Head of caudate nucleus (tissue), 42 donors: Measurements from ENCODE around the gene FCER2.

Source experiments
- DNase-seq, 42 donors: peaks; one replicate each; pipeline versions ENCODE4 v3.0.0 to v3.0.0-alpha.2; 2020 to 2021; ENCODE audit warnings: mixed read lengths in 7 of 42
- intact Hi-C: fragments of 100-400 bp; cut with DNase I; formaldehyde crosslinking; loops from one replicate; pipeline ENCODE4 v1.15.0; 2022

Gene FCER2

DNA sequence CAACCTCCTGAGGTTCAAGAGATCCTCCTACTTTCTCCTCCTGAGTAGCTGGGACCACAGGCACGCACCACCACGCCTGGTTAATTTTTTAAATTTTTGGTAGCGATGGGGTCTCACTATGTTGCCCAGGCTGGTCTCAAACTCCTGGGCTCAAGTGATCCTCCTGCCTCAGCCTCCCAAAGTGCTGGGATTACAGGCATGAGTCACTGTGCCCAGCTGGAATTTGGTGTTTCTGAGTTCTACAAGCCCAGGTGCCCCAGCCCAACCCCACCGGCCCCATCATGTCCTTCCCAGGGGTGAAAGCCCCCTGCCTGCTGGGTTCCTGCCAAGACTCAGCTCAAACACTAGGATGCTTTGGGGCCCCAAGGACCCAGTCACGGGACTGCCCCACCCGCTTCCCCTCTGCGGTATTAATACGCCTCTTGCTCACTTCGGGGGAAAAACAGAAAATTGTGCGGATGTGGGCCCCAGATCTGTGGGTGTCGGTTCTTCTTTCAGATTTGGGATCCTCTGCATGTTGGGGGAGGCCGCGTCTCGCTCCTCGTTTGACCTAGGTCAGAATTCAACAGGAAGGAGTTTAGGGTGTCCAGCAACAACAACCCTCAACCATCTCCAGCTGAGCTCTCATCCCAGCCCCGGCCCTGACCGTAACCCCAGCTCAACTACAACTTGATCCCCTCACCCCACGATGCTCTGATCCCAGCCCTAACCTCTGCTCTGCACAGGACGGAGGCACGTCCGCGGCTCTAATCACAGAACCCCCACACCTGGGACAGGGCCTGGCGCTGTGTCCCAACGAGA lies 3.7 kb upstream of the FCER2 start:
- DNase-seq = peak in 14 of 42 donors; percentile 2 to 44 (median 12)
- intact Hi-C loops = no loop called here

DNA sequence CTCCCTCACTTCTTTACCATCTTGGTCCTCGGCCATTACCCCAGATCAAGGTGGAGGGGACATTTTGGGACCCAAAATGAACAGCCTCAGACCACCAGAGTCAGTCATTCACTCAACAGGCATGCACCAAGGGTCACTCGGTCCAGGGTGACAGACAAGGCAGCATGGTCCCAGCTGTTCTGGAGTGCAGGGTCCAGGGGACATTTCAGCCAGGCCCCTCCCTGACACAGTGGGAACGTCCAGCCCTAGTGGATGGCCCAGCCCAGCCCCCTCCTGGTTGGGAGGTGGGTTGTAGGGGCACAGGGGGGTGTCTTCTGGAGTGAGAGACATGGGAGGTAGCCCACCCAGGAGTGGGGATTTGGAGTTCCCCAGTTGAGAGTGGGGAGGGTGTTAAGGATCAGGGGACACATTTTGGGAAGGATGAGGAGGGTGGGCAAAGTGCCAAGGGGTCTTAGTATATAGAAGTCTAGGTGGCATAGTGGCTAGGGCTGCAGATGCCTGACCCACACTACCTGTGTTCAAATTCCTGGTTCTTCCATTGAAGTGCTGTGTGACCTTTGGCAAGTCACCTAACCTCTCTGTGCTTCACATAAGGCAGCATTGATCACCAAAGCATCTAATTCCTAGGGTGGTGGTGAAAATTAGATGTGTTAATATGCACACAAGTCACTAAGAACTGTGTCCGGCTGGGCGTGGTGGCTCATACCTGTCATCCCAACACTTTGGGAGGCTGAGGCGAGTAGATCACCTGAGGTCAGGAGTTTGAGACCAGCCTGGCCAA lies 2.5 kb upstream of the FCER2 start:
- intact Hi-C loops = no loop called here
- DNase-seq = no peak

DNA sequence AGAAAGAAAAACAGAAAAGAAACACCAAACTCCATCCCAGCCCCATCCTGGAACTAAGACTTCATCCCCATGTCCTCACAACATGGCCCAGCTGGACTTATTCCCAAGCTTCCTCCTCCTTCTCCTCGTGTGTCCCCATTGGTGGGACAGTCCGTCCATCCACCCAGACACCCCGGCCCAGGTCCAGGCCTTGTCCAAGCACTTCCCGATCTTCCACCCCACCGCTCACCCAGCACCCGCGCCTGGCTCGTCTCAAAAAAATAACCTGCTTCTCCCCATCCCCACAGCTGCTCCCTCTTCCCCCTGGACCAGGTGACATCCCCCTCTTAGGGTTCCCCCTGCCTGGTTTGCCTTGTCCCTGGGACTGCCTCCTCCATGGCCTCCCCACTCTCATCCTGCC lies 1.4 kb upstream of the FCER2 start:
- intact Hi-C loops = no loop called here
- DNase-seq = no peak

DNA sequence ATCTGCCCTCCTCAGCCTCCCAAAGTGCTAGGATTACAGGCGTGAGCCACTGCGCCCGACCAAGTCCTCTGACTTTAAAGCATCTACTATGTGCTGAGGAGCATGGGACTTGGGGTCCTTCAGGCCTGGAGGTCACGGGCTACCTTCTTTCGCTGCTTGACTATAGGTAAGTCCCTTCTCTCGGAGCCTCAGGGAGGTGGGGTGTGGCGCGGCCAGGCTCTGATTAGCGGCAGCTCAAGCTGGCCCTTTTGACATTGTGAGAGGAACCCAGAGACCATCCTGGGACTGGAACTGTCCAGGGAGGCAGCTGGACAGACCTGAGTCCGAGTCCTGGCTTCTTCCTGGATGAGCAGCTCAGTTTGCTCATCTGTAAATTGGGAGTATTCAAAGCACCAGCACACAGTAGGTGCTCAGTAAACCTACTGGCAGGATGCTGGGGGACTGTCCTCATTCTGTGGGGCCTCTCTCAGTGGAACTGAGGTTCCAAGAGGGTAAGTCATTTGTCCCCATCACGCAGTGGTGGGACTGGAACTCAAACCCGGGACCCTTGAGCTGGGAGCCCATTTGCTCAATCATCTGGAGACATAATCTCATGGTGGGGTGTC lies 780 bp downstream of the FCER2 start:
- intact Hi-C loops = no loop called here
- DNase-seq = no peak

DNA sequence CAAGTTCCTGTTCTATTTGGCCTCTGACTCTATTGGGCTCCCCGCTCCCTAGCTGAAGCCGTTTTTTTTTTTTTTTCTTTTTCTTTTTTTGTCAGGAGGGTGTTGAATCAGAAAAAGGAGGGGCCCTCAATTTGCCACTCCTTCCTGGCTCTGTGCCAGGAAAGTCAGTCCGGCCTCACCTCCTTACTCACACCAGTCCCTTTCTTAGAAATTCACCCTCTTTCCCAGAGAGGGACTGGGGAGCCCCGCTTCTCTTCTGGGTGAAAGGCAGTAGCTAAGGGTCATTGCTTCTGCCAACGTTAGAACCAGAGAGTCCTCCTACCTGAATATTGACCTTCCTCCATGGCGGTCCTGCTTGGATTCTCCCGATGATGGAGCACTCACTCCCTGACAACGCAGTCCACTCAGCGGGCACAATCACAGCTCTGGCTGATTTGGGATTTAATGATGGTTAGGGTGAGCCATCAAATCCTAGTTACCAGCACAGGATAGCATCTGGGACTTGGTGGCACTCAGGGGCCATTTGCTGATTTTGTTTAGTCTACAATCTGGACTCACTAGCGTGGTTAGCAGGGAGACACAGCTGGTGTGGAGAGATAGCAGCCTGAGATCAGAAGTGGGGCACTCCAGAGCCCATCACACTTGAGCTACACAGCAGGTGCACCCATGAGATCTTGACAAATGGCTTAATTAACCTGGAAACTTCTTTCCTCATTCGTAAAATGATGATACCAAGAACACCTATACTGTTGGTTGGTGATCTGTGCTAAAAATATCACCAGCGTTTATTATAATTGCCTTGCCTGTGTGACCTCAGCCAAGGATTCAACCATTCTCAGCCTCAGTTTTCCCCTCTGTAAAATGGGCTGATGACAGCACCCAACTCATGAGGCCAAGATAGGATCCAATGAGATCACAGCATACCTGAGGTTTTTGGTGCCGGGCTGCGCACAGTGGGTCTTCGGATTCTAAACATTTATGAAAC lies 2.2 kb downstream of the FCER2 start:
- DNase-seq = no peak
- intact Hi-C loops = no loop called here

DNA sequence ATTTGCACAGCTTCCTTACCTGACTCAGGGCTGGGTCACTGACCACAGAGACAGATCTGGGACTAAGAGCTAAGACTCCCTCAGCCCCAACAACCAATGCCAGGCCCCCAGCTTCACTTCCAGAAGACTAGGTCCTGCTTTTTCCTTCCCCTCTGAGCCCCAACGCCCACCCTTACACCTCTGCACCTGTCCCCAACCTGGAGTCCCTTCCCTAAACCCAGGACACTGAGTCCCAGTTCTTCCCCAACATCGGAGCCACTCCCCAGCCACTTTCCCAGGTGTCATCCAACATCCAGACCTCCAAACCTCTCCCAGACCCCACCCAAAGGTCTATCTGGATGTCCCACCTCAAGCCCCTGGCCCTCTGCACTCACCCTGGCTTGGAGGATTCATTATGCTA lies 2.9 kb downstream of the FCER2 start:
- intact Hi-C loops = no loop called here

DNA sequence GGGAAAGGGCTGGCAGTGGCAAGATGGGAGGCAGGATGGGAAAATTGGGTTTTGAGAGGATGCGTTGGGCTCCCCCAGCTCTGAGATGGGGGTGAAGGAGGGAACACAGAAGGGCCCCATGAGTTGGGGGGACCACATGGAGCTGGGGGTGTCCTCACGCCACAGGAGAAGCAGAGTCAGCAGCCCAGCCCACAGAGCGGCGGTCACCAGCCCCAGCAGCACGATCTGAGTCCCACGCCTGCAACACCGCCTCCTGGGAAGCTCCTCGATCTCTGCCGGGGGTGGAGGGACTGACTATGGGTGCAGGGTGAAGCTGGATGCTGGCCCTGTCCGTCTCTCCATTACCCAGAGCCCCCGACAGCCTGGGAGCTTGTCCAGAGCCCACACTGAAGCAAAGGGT lies 3.3 kb downstream of the FCER2 start:
- intact Hi-C loops = no loop called here
- DNase-seq = no peak

More for the DNA sequence above, 2.9 kb downstream of the FCER2 start:
- DNase-seq = no peak

DNA sequence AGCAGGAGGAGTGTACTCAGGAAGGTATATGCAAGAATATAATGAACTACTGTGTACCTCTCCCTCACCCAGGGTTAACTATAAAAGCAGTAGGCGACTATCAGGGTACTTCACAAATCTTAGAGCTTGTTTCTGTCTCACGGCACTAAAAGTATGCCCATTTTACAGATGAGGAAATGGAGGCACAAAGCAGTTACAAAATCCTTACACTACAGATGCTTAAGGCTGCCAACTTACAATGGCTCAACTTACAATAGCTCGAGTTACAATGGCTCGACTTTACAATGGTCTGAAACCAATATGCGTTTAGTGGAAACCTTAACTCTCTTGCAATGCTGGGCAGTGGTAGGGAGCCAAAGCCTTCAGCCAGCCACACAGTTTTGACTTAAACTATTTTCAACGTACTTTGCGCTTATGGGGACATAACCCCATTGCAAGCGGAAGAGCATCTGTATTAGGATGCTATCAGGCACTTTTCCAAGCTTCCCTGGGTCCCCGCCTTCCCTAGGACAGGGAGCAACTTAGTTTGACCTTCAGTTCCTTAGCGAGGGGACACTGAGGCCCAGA lies 4.1 kb downstream of the FCER2 start:
- intact Hi-C loops = no loop called here
- DNase-seq = no peak

DNA sequence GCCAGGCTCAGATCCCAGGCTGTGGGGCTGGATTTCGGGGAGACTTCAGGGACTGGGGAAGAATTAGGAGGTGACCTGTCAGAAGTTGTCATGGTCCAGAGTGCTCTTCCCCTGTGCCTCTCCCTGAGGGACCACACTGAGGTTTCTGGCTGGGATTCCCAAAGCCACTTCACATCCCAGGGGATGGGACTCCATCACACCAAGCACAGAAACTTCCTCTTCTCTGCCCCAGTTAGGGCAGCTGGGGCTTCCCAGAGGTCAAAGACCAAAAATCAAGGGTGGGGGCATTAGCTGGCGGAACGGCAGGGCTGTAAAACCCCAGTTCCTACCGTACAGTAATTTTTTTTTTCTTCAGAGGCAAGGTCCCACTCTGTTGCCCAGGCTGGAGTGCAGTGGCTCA lies 7.4 kb downstream of the FCER2 start:
- intact Hi-C loops = no loop called here

DNA sequence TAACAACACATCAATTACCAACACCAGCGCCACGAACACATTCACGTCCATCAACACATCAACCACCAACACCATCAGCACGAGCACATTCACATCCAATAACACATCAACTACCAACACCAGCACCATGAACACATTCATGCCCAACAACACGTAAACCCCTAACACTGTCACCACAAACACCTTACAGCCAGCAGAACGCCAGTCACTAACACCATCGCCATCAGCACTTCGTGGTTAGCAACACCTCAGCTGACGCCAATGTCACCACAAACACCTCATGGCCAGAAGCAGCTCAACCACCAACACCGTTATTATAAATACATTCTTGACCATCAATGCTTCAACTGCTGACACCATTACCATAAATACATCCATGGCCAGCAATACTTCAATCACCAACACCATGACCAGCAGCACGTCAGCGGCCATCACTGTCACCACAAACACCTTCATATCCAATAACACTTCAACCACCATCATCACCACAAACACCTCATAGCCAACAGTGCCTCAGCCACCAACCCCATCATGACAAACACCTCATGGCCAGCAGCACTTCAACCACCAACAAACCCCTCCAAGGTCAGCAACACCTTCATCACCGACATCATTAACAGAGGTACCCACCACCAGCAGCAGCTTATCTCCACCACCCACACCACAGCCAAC lies 9.4 kb downstream of the FCER2 start:
- intact Hi-C loops = no loop called here
- DNase-seq = no peak

More for the DNA sequence above, 7.4 kb downstream of the FCER2 start:
- no peak for DNase-seq

DNA sequence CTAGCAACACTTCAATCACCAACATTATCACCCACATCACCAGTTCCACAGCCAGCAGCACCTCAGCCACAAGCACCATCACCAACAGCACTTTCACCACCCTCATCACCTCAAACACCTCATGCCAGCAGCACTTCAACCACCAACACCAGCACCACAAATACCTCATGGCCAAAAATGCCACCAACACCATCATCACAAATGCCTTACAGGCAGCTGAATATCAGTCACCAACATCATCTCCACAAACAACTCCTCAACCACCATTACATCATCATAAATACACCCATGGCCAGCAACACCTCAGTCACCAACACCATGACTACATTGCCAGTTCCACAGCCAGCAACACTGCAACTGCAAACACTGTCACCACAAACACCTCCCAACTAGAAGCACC lies 10.4 kb downstream of the FCER2 start:
- intact Hi-C loops = no loop called here
- DNase-seq = no peak

DNA sequence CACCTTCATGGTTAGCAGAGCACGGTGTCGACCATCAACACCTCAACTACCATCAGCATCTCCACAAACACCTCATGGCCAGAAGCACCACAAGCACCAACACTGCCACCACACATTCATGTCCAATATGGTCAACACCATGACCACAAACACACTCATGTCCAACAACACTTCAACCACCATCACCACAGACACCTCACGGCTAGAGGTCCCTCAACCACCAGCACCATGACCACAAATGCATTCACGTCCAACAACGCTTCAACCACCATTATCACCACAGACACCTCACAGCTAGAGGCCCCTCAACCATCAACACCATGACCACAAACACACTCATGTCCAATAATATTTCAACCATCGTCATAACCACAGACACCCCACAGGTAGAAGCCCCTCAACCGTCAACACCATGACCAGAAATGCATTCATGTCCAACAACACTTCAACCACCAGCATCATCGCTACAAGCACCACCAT lies 11.1 kb downstream of the FCER2 start:
- no peak for DNase-seq
- intact Hi-C loops = no loop called here

DNA sequence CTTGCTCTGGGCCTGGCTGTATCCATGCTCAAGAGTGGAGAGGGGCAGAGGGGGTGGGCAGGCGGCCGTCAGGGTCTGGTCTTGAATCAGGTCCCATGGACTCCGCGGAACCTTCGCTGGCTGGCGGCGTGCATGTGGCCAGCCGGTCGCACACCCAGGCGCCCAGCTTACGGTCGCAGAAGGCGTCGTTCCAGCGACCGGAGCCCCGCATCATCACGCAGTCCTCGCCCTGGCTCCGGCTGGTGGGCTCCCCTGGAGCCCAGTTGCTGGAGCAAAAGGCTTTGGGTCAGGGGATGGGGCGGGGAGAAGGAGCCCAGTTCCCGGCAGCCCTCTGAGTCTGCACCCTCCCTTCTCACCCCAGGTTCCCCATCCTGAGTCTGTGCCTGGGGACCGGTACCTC lies 12.8 kb downstream of the FCER2 start:
- intact Hi-C loops = no loop called here
- no peak for DNase-seq

DNA sequence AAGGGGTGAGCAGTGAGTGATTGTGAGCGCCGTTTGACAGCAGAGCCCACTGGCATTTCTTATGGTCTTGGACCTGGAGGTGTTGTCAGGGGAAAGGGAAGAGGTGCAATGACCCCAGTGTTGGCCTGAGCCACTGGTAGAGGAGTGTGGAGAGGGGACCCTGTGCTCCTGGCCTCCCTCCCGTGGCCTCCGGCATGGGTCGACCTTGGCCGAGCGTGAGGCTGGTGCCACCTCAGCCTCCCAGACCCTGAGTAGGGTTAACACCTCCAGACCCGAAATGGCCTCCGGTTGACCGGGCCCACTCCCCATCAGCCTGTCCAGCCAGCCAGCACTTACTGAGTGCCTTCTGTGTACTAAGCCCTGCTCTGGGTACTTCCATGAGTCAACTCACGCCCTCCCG lies 14.8 kb downstream of the FCER2 start:
- no peak for DNase-seq
- intact Hi-C loops = no loop called here

DNA sequence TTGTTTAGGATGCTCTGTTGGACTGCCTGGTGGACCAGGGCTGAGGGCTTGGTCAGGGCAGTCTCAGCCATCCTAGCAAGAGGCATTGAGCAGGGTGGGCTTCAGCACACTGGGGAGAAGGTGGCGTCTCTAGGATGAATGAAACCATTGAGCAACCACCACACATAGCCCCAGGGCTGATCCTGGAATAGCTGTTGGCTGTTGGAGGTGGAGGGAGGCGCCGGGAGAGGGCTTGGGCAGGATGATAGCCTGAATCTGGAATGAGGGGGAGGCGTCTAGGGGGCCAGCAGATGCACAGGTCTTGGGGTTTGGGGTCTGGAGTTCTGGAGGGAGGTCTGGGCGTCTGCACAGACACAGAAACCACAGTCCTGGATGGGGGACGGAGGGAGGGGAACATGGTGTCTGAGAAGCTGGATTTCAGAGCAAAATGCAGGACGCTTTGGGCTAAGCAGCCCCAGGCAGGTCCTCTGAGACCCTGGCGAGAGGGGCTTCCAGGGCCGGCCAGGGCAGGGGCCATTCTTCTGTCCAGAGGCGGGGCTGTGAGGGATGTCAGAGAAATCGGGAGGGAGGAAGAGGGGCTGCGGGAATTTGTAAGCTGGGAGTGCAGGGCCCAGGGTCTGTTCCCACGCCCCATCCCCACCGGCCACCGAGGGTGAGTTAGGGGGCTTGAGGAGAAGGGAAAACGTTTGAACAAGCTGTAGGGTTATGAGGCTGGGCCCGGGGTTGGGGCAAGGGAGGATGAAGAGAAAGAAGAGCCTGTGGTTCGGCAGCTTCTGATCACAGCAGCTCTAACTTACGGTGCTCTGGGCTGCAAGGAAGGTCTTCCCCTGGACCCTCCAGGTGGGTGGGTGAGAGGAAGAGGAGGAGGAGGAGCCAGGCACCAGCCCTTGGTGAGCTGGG lies 16.1 kb downstream of the FCER2 start:
- no peak for DNase-seq
- intact Hi-C loops = no loop called here

DNA sequence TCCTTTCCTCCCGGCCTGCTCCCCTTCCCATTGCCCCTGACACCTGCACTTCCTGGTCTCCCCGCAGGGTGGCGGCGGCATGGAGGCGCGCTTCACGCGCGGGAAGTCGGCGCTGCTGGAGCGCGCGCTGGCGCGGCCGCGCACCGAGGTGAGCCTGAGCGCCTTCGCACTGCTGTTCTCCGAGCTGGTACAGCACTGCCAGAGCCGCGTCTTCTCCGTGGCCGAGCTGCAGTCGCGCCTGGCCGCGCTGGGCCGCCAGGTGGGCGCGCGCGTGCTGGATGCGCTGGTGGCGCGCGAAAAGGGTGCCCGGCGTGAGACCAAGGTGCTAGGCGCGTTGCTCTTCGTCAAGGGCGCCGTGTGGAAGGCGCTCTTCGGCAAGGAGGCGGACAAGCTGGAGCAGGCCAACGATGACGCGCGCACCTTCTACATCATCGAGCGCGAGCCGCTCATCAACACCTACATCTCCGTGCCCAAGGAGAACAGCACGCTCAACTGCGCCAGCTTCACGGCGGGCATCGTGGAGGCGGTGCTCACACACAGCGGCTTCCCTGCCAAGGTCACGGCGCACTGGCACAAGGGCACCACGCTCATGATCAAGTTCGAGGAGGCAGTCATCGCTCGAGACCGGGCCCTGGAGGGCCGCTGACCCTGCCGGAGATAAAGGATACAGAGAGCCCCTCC lies 19.6 kb downstream of the FCER2 start:
- intact Hi-C loops = loop anchor here (5.0 kb wide), 1 partner anchor 115 kb away; no protein-coding TSS in a partner anchor

More for the DNA sequence above, 19.6 kb downstream of the FCER2 start:
- peak in 34 of 42 donors; percentile 4 to 67 (median 42) for DNase-seq
